ENCODE results near the gene LRRC32. TPM values are rescaled to one million over a fixed set of nuclear protein-coding genes. Genes with fewer than 3 reads are reported as not detected.
"Not testable (repeated sequence)": the region's sequence is repeated elsewhere in the genome, so short reads cannot be mapped to it uniquely, and the experiment has no call there.

Gene LRRC32
- total RNA-seq, 2 experiments from 2014 or later, result 4.7 to 5.7 TPM

GRCh38 chr11:76653012-76653673 is 17.4 kb downstream of the LRRC32 start:
- ChIA-PET CTCF (interaction anchor here (0.6 kb wide), 1 partner anchor 446 kb away, joined by 3 read pairs; no protein-coding TSS in a partner anchor), POLR2A (no interaction called here)
- ATAC-seq (no peak), DNase-seq (no peak)
- Mint-ChIP-seq H3K27ac (no peak overlapping the region), H3K27me3 (peaks cover 17% of the 10 kb centered on the region), H3K9me3 (ENCODE audit: low read depth) (no peaks in the 10 kb centered on the region), H3K4me1 (no peaks in the 10 kb centered on the region), H3K4me3 (no peak overlapping the region), H3K36me3 (ENCODE audit: low read depth) (no peaks in the 10 kb centered on the region)
- intact Hi-C loops (cut with DNase I, micrococcal nuclease), result no loop called here

- H3K4me3 Mint-ChIP-seq, result no peak overlapping the region
- H3K27me3 Mint-ChIP-seq, result peaks cover 34% of the 10 kb centered on the region
- no peak for ATAC-seq
- DNase-seq, result no peak
- H3K36me3 Mint-ChIP-seq (ENCODE audit: low read depth), result no peaks in the 10 kb centered on the region
- intact Hi-C loops (cut with DNase I, micrococcal nuclease), result no loop called here
- ChIA-PET POLR2A (no interaction called here), CTCF (interaction anchor here (1.1 kb wide), 1 partner anchor 20 kb away, joined by 4 read pairs; the partner anchor contains the start of gene LRRC32)
- H3K27ac Mint-ChIP-seq, result no peak overlapping the region
- H3K4me1 Mint-ChIP-seq, result no peaks in the 10 kb centered on the region
- peaks cover 11% of the 10 kb centered on the region for H3K9me3 Mint-ChIP-seq (ENCODE audit: low read depth)
These were observed 20.6 kb downstream of the LRRC32 start for GRCh38 chr11:76649851-76650372.

GRCh38 chr11:76649011-76649410 is 21.5 kb downstream of the LRRC32 start:
- Mint-ChIP-seq H3K36me3 (ENCODE audit: low read depth) (no peaks in the 10 kb centered on the region), H3K9me3 (ENCODE audit: low read depth) (peaks cover 11% of the 10 kb centered on the region), H3K4me3 (no peak overlapping the region), H3K27ac (no peak overlapping the region), H3K4me1 (peaks cover 3% of the 10 kb centered on the region), H3K27me3 (peaks cover 38% of the 10 kb centered on the region)
- POLR2A ChIA-PET, result no interaction called here
- intact Hi-C loops (cut with DNase I, micrococcal nuclease), result no loop called here
- no peak for DNase-seq
- ATAC-seq, result no peak
- CTCF ChIA-PET, result interaction anchor here (0.6 to 1.1 kb wide), 2 partner anchors 21 to 943 kb away, joined by 3 to 4 read pairs; partner anchors contain the start of gene LRRC32

- Mint-ChIP-seq H3K36me3 (ENCODE audit: low read depth) (no peaks in the 10 kb centered on the region), H3K9me3 (ENCODE audit: low read depth) (peaks cover 11% of the 10 kb centered on the region), H3K27ac (no peak overlapping the region), H3K27me3 (peaks cover 42% of the 10 kb centered on the region), H3K4me3 (no peak overlapping the region), H3K4me1 (peaks cover 3% of the 10 kb centered on the region)
- intact Hi-C loops (cut with DNase I, micrococcal nuclease), result no loop called here
- CTCF ChIA-PET, result interaction anchor here (0.6 to 0.7 kb wide), 2 partner anchors 21 to 191 kb away, joined by 3 read pairs; no protein-coding TSS in a partner anchor
- POLR2A ChIA-PET, result no interaction called here
- ATAC-seq (no peak), DNase-seq (no peak)
These were observed 22.5 kb downstream of the LRRC32 start for GRCh38 chr11:76648061-76648460.

GRCh38 chr11:76646882-76647534 is 23.5 kb downstream of the LRRC32 start:
- Mint-ChIP-seq H3K36me3 (ENCODE audit: low read depth) (no peaks in the 10 kb centered on the region), H3K27ac (no peak overlapping the region), H3K4me1 (peaks cover 5% of the 10 kb centered on the region), H3K4me3 (no peak overlapping the region), H3K27me3 (peaks cover 47% of the 10 kb centered on the region), H3K9me3 (ENCODE audit: low read depth) (peaks cover 11% of the 10 kb centered on the region)
- ATAC-seq (no peak), DNase-seq (no peak)
- CTCF ChIA-PET, result no interaction called here
- POLR2A ChIA-PET, result no interaction called here
- intact Hi-C loops (cut with DNase I, micrococcal nuclease), result no loop called here

- DNase-seq (no peak), ATAC-seq (no peak)
- H3K9me3 Mint-ChIP-seq (ENCODE audit: low read depth), result peaks cover 11% of the 10 kb centered on the region
- peaks cover 9% of the 10 kb centered on the region for H3K4me1 Mint-ChIP-seq
- no peaks in the 10 kb centered on the region for H3K36me3 Mint-ChIP-seq (ENCODE audit: low read depth)
- H3K4me3 Mint-ChIP-seq, result no peak overlapping the region
- CTCF ChIA-PET, result interaction anchor here (0.8 kb wide), 1 partner anchor 46 kb away, joined by 3 read pairs; no protein-coding TSS in a partner anchor
- no peak overlapping the region for H3K27ac Mint-ChIP-seq
- intact Hi-C loops (cut with DNase I, micrococcal nuclease), result no loop called here
- POLR2A ChIA-PET, result no interaction called here
- peaks cover 53% of the 10 kb centered on the region for H3K27me3 Mint-ChIP-seq
These were observed 26.0 kb downstream of the LRRC32 start for GRCh38 chr11:76644591-76644990.

GRCh38 chr11:76643711-76644110 is 26.8 kb downstream of the LRRC32 start:
- H3K4me3 Mint-ChIP-seq; H3K36me3 Mint-ChIP-seq (ENCODE audit: low read depth); CTCF ChIA-PET; POLR2A ChIA-PET; H3K27ac Mint-ChIP-seq; ATAC-seq; DNase-seq; H3K4me1 Mint-ChIP-seq: not testable (repeated sequence)
- Mint-ChIP-seq H3K9me3 (ENCODE audit: low read depth) (peaks cover 11% of the 10 kb centered on the region), H3K27me3 (peaks cover 54% of the 10 kb centered on the region)
- intact Hi-C loops (cut with DNase I, micrococcal nuclease), result loop anchor here in 1 of 2 experiments (2.0 kb wide), 1 partner anchor 15 kb away; no protein-coding TSS in a partner anchor

GRCh38 chr11:76642341-76642740 is 28.2 kb downstream of the LRRC32 start:
- H3K27ac Mint-ChIP-seq, result peak overlapping the region; percentile 87
- H3K4me3 Mint-ChIP-seq, result no peak overlapping the region
- H3K27me3 Mint-ChIP-seq, result peaks cover 51% of the 10 kb centered on the region
- CTCF ChIA-PET, result interaction anchor here (0.9 kb wide), 1 partner anchor 21 kb away, joined by 3 read pairs; no protein-coding TSS in a partner anchor
- H3K36me3 Mint-ChIP-seq (ENCODE audit: low read depth), result no peaks in the 10 kb centered on the region
- intact Hi-C loops (cut with DNase I, micrococcal nuclease), result loop anchor here in 1 of 2 experiments (1.0 to 2.0 kb wide), 2 partner anchors 14 to 54 kb away; no protein-coding TSS in a partner anchor
- DNase-seq (peak; percentile 74), ATAC-seq (peak; percentile 96)
- POLR2A ChIA-PET, result interaction anchor here (0.7 kb wide), 1 partner anchor 12 kb away, joined by 5 read pairs; no protein-coding TSS in a partner anchor
- H3K4me1 Mint-ChIP-seq, result peaks cover 9% of the 10 kb centered on the region
- peaks cover 11% of the 10 kb centered on the region for H3K9me3 Mint-ChIP-seq (ENCODE audit: low read depth)

GRCh38 chr11:76641905-76642304 is 28.6 kb downstream of the LRRC32 start:
- H3K27ac Mint-ChIP-seq, result peak overlapping the region; percentile 87

GRCh38 chr11:76640501-76640900 is 30.0 kb downstream of the LRRC32 start:
- Mint-ChIP-seq H3K27me3 (peaks cover 45% of the 10 kb centered on the region), H3K4me1 (peaks cover 9% of the 10 kb centered on the region), H3K36me3 (ENCODE audit: low read depth) (no peaks in the 10 kb centered on the region), H3K9me3 (ENCODE audit: low read depth) (no peaks in the 10 kb centered on the region), H3K4me3 (no peak overlapping the region), H3K27ac (no peak overlapping the region)
- POLR2A ChIA-PET, result interaction anchor here (1.3 kb wide), 1 partner anchor 11 kb away, joined by 3 read pairs; no protein-coding TSS in a partner anchor
- intact Hi-C loops (cut with DNase I, micrococcal nuclease), result no loop called here
- CTCF ChIA-PET, result no interaction called here
- no peak for DNase-seq
- ATAC-seq, result no peak

More at GRCh38 chr11:76641905-76642304, 28.6 kb downstream of the LRRC32 start:
- Mint-ChIP-seq H3K4me3 (no peak overlapping the region), H3K9me3 (ENCODE audit: low read depth) (peaks cover 8% of the 10 kb centered on the region), H3K36me3 (ENCODE audit: low read depth) (no peaks in the 10 kb centered on the region), H3K4me1 (peaks cover 9% of the 10 kb centered on the region), H3K27me3 (peaks cover 52% of the 10 kb centered on the region)
- CTCF ChIA-PET, result no interaction called here
- DNase-seq (no peak), ATAC-seq (peak; percentile 3)
- intact Hi-C loops (cut with DNase I, micrococcal nuclease), result loop anchor here in 1 of 2 experiments (1.0 to 2.0 kb wide), 2 partner anchors 13 to 54 kb away; no protein-coding TSS in a partner anchor
- POLR2A ChIA-PET, result interaction anchor here (0.7 kb wide), 1 partner anchor 12 kb away, joined by 5 read pairs; no protein-coding TSS in a partner anchor

- H3K9me3 Mint-ChIP-seq (ENCODE audit: low read depth), result no peaks in the 10 kb centered on the region
- DNase-seq, result no peak
- H3K4me3 Mint-ChIP-seq, result no peak overlapping the region
- peaks cover 39% of the 10 kb centered on the region for H3K27me3 Mint-ChIP-seq
- POLR2A ChIA-PET, result interaction anchor here (1.3 kb wide), 1 partner anchor 10 kb away, joined by 3 read pairs; no protein-coding TSS in a partner anchor
- no peak for ATAC-seq
- no peak overlapping the region for H3K27ac Mint-ChIP-seq
- H3K4me1 Mint-ChIP-seq, result peaks cover 9% of the 10 kb centered on the region
- intact Hi-C loops (cut with DNase I, micrococcal nuclease), result no loop called here
- CTCF ChIA-PET, result no interaction called here
- no peaks in the 10 kb centered on the region for H3K36me3 Mint-ChIP-seq (ENCODE audit: low read depth)
These were observed 30.9 kb downstream of the LRRC32 start for GRCh38 chr11:76639621-76640020.

Measured in activated CD4-positive, alpha-beta T cell treated with anti-CD3 and anti-CD28 coated beads for 36 hours (primary cell).